ENCODE data around the gene ABCD3. TPM values are rescaled to one million over a fixed set of nuclear protein-coding genes. Genes with fewer than 3 reads are reported as not detected.

The ABCD3 gene
- total RNA-seq, 8 experiments from 2014 or later = 41.9 to 222 (median 47.4) TPM

- Histone ChIP-seq H3K27ac (no peak overlapping the region), H3K4me3 (no peak overlapping the region), H3K4me1 (replicated peaks in 1 of 2) (no peaks in the 10 kb centered on the region)
- in situ Hi-C loops (cut with MboI; ENCODE audit: low pct_unique_long_range_greater_than_20kb in 2 of 9, low sequenced_read_pairs in 9 of 9, unreplicated experiment in 9 of 9) = loop anchor here in 4 of 9 experiments (10.0 to 25.0 kb wide), 4 partner anchors 268 to 536 kb away; partner anchors contain the start of genes ALG14 (in 1 of the 4) and SLC44A3 (in 1 of the 4)
- 68 to 100% (median 90%) methylated on average over 2 to 7 of the region's 7 CpGs for WGBS, 10 experiments
- ATAC-seq (replicated peaks in 6 of 8) = no peak
Observed at GRCh38 chr1:94526152-94526980, 108.2 kb downstream of the ABCD3 start.

GRCh38 chr1:94527447-94528031 lies 109.3 kb downstream of the ABCD3 start:
- 0 to 100% (median 67%) methylated on average over 1 of the region's 1 CpG; no CpG with 5 or more reads in 3 of the 10 experiments for WGBS, 10 experiments
- no peak overlapping the region for H3K27ac ChIP-seq
- no peak overlapping the region for H3K4me3 ChIP-seq
- no peaks in the 10 kb centered on the region for H3K4me1 ChIP-seq (replicated peaks in 1 of 2)
- in situ Hi-C loops (cut with MboI; ENCODE audit: low pct_unique_long_range_greater_than_20kb in 2 of 9, low sequenced_read_pairs in 9 of 9, unreplicated experiment in 9 of 9) = loop anchor here in 4 of 9 experiments (10.0 to 25.0 kb wide), 4 partner anchors 267 to 535 kb away; partner anchors contain the start of genes ALG14 (in 1 of the 4) and SLC44A3 (in 1 of the 4)
- peak in 3 of 8 experiments; percentile 25 to 36 (median 34) for ATAC-seq (replicated peaks in 6 of 8)

GRCh38 chr1:94528299-94528698 lies 110.1 kb downstream of the ABCD3 start:
- WGBS, 10 experiments = 56 to 100% (median 94%) methylated on average over 1 of the region's 1 CpG; no CpG with 5 or more reads in 3 of the 10 experiments
- Histone ChIP-seq H3K4me1 (replicated peaks in 1 of 2) (no peaks in the 10 kb centered on the region), H3K27ac (no peak overlapping the region), H3K4me3 (no peak overlapping the region)
- in situ Hi-C loops (cut with MboI; ENCODE audit: low pct_unique_long_range_greater_than_20kb in 2 of 9, low sequenced_read_pairs in 9 of 9, unreplicated experiment in 9 of 9) = loop anchor here in 4 of 9 experiments (10.0 to 25.0 kb wide), 4 partner anchors 267 to 534 kb away; partner anchors contain the start of genes ALG14 (in 1 of the 4) and SLC44A3 (in 1 of the 4)
- peak in 7 of 8 experiments; percentile 3 to 59 (median 35) for ATAC-seq (replicated peaks in 6 of 8)

GRCh38 chr1:94528826-94529225 lies 110.6 kb downstream of the ABCD3 start:
- ATAC-seq (replicated peaks in 6 of 8) = no peak
- H3K27ac ChIP-seq = no peak overlapping the region
- WGBS, 10 experiments = 86 to 100% (median 94%) methylated on average over 2 to 5 of the region's 5 CpGs; no CpG with 5 or more reads in 1 of the 10 experiments
- H3K4me3 ChIP-seq = no peak overlapping the region
- no peaks in the 10 kb centered on the region for H3K4me1 ChIP-seq (replicated peaks in 1 of 2)
- in situ Hi-C loops (cut with MboI; ENCODE audit: low pct_unique_long_range_greater_than_20kb in 2 of 9, low sequenced_read_pairs in 9 of 9, unreplicated experiment in 9 of 9) = loop anchor here in 4 of 9 experiments (10.0 to 25.0 kb wide), 4 partner anchors 266 to 533 kb away; partner anchors contain the start of genes ALG14 (in 1 of the 4) and SLC44A3 (in 1 of the 4)

GRCh38 chr1:94529416-94529815 lies 111.2 kb downstream of the ABCD3 start:
- in situ Hi-C loops (cut with MboI; ENCODE audit: low pct_unique_long_range_greater_than_20kb in 2 of 9, low sequenced_read_pairs in 9 of 9, unreplicated experiment in 9 of 9) = loop anchor here in 4 of 9 experiments (10.0 to 25.0 kb wide), 4 partner anchors 265 to 533 kb away; partner anchors contain the start of genes ALG14 (in 1 of the 4) and SLC44A3 (in 1 of the 4)
- Histone ChIP-seq H3K27ac (no peak overlapping the region), H3K4me1 (replicated peaks in 1 of 2) (no peaks in the 10 kb centered on the region), H3K4me3 (no peak overlapping the region)
- WGBS, 10 experiments = 94 to 100% (median 100%) methylated on average over 1 to 2 of the region's 2 CpGs; no CpG with 5 or more reads in 3 of the 10 experiments
- ATAC-seq (replicated peaks in 6 of 8) = no peak

GRCh38 chr1:94530373-94530878 lies 112.2 kb downstream of the ABCD3 start:
- peaks cover 7% of the 10 kb centered on the region in 2 donors for H3K4me1 ChIP-seq (replicated peaks in 1 of 2)
- no peak for ATAC-seq (replicated peaks in 6 of 8)
- in situ Hi-C loops (cut with MboI; ENCODE audit: low pct_unique_long_range_greater_than_20kb in 2 of 9, low sequenced_read_pairs in 9 of 9, unreplicated experiment in 9 of 9) = loop anchor here in 1 of 9 experiments (25.0 kb wide), 2 partner anchors 282 to 532 kb away; partner anchors contain the start of genes ALG14 and SLC44A3
- H3K4me3 ChIP-seq = no peak overlapping the region
- H3K27ac ChIP-seq = no peak overlapping the region
- WGBS, 10 experiments = 50 to 97% (median 88%) methylated on average over 2 to 4 of the region's 4 CpGs

- in situ Hi-C loops (cut with MboI; ENCODE audit: low pct_unique_long_range_greater_than_20kb in 2 of 9, low sequenced_read_pairs in 9 of 9, unreplicated experiment in 9 of 9) = loop anchor here in 1 of 9 experiments (25.0 kb wide), 2 partner anchors 281 to 531 kb away; partner anchors contain the start of genes ALG14 and SLC44A3
- peaks cover 7% of the 10 kb centered on the region in 2 donors for H3K4me1 ChIP-seq (replicated peaks in 1 of 2)
- H3K27ac ChIP-seq = no peak overlapping the region
- 90 to 100% (median 98%) methylated on average over 3 to 6 of the region's 6 CpGs; no CpG with 5 or more reads in 3 of the 10 experiments for WGBS, 10 experiments
- no peak for ATAC-seq (replicated peaks in 6 of 8)
- no peak overlapping the region for H3K4me3 ChIP-seq
Observed at GRCh38 chr1:94531664-94532063, 113.5 kb downstream of the ABCD3 start.

GRCh38 chr1:94532077-94532476 lies 113.9 kb downstream of the ABCD3 start:
- no peak overlapping the region for H3K27ac ChIP-seq
- H3K4me1 ChIP-seq (replicated peaks in 1 of 2) = peaks cover 7% of the 10 kb centered on the region in 2 donors
- ATAC-seq (replicated peaks in 6 of 8) = peak in 1 of 8 experiments; percentile 38
- 90 to 96% (median 93%) methylated on average over 2 to 3 of the region's 3 CpGs; no CpG with 5 or more reads in 5 of the 10 experiments for WGBS, 10 experiments
- in situ Hi-C loops (cut with MboI; ENCODE audit: low pct_unique_long_range_greater_than_20kb in 2 of 9, low sequenced_read_pairs in 9 of 9, unreplicated experiment in 9 of 9) = loop anchor here in 1 of 9 experiments (25.0 kb wide), 2 partner anchors 280 to 530 kb away; partner anchors contain the start of genes ALG14 and SLC44A3
- no peak overlapping the region for H3K4me3 ChIP-seq

- Histone ChIP-seq H3K4me1 (replicated peaks in 1 of 2) (peaks cover 7% of the 10 kb centered on the region in 2 donors), H3K27ac (no peak overlapping the region), H3K4me3 (no peak overlapping the region)
- WGBS, 10 experiments = 67 to 100% (median 90%) methylated on average over 1 to 5 of the region's 5 CpGs; no CpG with 5 or more reads in 1 of the 10 experiments
- in situ Hi-C loops (cut with MboI; ENCODE audit: low pct_unique_long_range_greater_than_20kb in 2 of 9, low sequenced_read_pairs in 9 of 9, unreplicated experiment in 9 of 9) = loop anchor here in 1 of 9 experiments (25.0 kb wide), 2 partner anchors 277 to 527 kb away; partner anchors contain the start of genes ALG14 and SLC44A3
- ATAC-seq (replicated peaks in 6 of 8) = peak in 5 of 8 experiments; percentile 18 to 55 (median 40)
Observed at GRCh38 chr1:94535095-94535494, 116.9 kb downstream of the ABCD3 start.

- ATAC-seq (replicated peaks in 6 of 8) = no peak
- in situ Hi-C loops (cut with MboI; ENCODE audit: low pct_unique_long_range_greater_than_20kb in 2 of 9, low sequenced_read_pairs in 9 of 9, unreplicated experiment in 9 of 9) = loop anchor here in 1 of 9 experiments (25.0 kb wide), 2 partner anchors 276 to 526 kb away; partner anchors contain the start of genes ALG14 and SLC44A3
Observed at GRCh38 chr1:94535879-94536278, 117.7 kb downstream of the ABCD3 start.

GRCh38 chr1:94537254-94537653 lies 119.1 kb downstream of the ABCD3 start:
- Histone ChIP-seq H3K4me3 (no peak overlapping the region), H3K4me1 (replicated peaks in 1 of 2) (peaks cover 7% of the 10 kb centered on the region in 2 donors), H3K27ac (no peak overlapping the region)
- WGBS, 10 experiments = 42 to 88% (median 70%) methylated on average over 1 to 6 of the region's 6 CpGs; no CpG with 5 or more reads in 1 of the 10 experiments
- in situ Hi-C loops (cut with MboI; ENCODE audit: low pct_unique_long_range_greater_than_20kb in 2 of 9, low sequenced_read_pairs in 9 of 9, unreplicated experiment in 9 of 9) = loop anchor here in 1 of 9 experiments (25.0 kb wide), 2 partner anchors 275 to 525 kb away; partner anchors contain the start of genes ALG14 and SLC44A3
- ATAC-seq (replicated peaks in 6 of 8) = no peak

More at GRCh38 chr1:94535879-94536278, 117.7 kb downstream of the ABCD3 start:
- no peak overlapping the region for H3K4me3 ChIP-seq
- peaks cover 7% of the 10 kb centered on the region in 2 donors for H3K4me1 ChIP-seq (replicated peaks in 1 of 2)
- 50 to 98% (median 88%) methylated on average over 5 to 8 of the region's 9 CpGs; no CpG with 5 or more reads in 3 of the 10 experiments for WGBS, 10 experiments
- no peak overlapping the region for H3K27ac ChIP-seq

Data from motor neuron (in vitro differentiated cells).